ENCODE results near the gene TMC2.
A peak's percentile ranks its signal among the peaks of the same experiment; 100 is the strongest.

The TMC2 gene

GRCh38 chr20:2619961-2620595, 83.7 kb downstream of the TMC2 start:
- no peak for DNase-seq (ENCODE audit: low read depth in 2 of 2, low spot score in 1 of 2)

GRCh38 chr20:2624190-2624589, 87.8 kb downstream of the TMC2 start:
- DNase-seq (ENCODE audit: low read depth in 2 of 2, low spot score in 1 of 2), result no peak

- no peak for DNase-seq (ENCODE audit: low read depth in 2 of 2, low spot score in 1 of 2)
These were observed 88.7 kb downstream of the TMC2 start for GRCh38 chr20:2625062-2625461.

- DNase-seq (ENCODE audit: low read depth in 2 of 2, low spot score in 1 of 2), result no peak
These were observed 90.6 kb downstream of the TMC2 start for GRCh38 chr20:2626853-2627541.

GRCh38 chr20:2631228-2631627, 94.9 kb downstream of the TMC2 start:
- DNase-seq (ENCODE audit: low read depth in 2 of 2, low spot score in 1 of 2), result no peak

GRCh38 chr20:2633381-2633780, 97.0 kb downstream of the TMC2 start:
- DNase-seq (ENCODE audit: low read depth in 2 of 2, low spot score in 1 of 2), result no peak

- DNase-seq (ENCODE audit: low read depth in 2 of 2, low spot score in 1 of 2), result no peak
These were observed 100.9 kb downstream of the TMC2 start for GRCh38 chr20:2637246-2637645.

GRCh38 chr20:2640260-2640659, 103.9 kb downstream of the TMC2 start:
- DNase-seq (ENCODE audit: low read depth in 2 of 2, low spot score in 1 of 2), result no peak

GRCh38 chr20:2640899-2641298, 104.5 kb downstream of the TMC2 start:
- no peak for DNase-seq (ENCODE audit: low read depth in 2 of 2, low spot score in 1 of 2)

- no peak for DNase-seq (ENCODE audit: low read depth in 2 of 2, low spot score in 1 of 2)
These were observed 107.3 kb downstream of the TMC2 start for GRCh38 chr20:2643708-2644107.

GRCh38 chr20:2651772-2652723, 115.7 kb downstream of the TMC2 start, which contains the start of gene NOP56:
Gene NOP56 (plus strand): TSS chr20:2652632. CDS start chr20:2652661, 29 bp downstream.
- peak; percentile 86 for DNase-seq (ENCODE audit: low read depth in 2 of 2, low spot score in 1 of 2)

GRCh38 chr20:2652724-2653555, 116.6 kb downstream of the TMC2 start:
- peak; percentile 20 to 23 for DNase-seq (ENCODE audit: low read depth in 2 of 2, low spot score in 1 of 2)

GRCh38 chr20:2653556-2654383, 117.4 kb downstream of the TMC2 start:
- no peak for DNase-seq (ENCODE audit: low read depth in 2 of 2, low spot score in 1 of 2)

GRCh38 chr20:2654384-2654822, 118.0 kb downstream of the TMC2 start:
- no peak for DNase-seq (ENCODE audit: low read depth in 2 of 2, low spot score in 1 of 2)

GRCh38 chr20:2654831-2655230, 118.5 kb downstream of the TMC2 start:
- DNase-seq (ENCODE audit: low read depth in 2 of 2, low spot score in 1 of 2), result no peak

- no peak for DNase-seq (ENCODE audit: low read depth in 2 of 2, low spot score in 1 of 2)
These were observed 119.2 kb downstream of the TMC2 start for GRCh38 chr20:2655331-2656116.

- no peak for DNase-seq (ENCODE audit: low read depth in 2 of 2, low spot score in 1 of 2)
These were observed 120.2 kb downstream of the TMC2 start for GRCh38 chr20:2656471-2657117.

GRCh38 chr20:2657241-2657640, 120.9 kb downstream of the TMC2 start:
- no peak for DNase-seq (ENCODE audit: low read depth in 2 of 2, low spot score in 1 of 2)

- no peak for DNase-seq (ENCODE audit: low read depth in 2 of 2, low spot score in 1 of 2)
These were observed 121.3 kb downstream of the TMC2 start for GRCh38 chr20:2657674-2658073.
